Activated CD8-positive, alpha-beta memory T cell treated with anti-CD3 and anti-CD28 coated beads for 24 hours (primary cell): ENCODE data around the gene ACHE.

Source experiments
- DNase-seq: peaks from one replicate; pipeline ENCODE4 v3.0.0-alpha.2; 2020

The ACHE gene

GRCh38 chr7:100895956-100896731 is 456 bp upstream of the ACHE start:
- peak; percentile 75 for DNase-seq

- DNase-seq, result peak; percentile 89
Measured at GRCh38 chr7:100894860-100895700, 608 bp downstream of the ACHE start.

GRCh38 chr7:100893910-100894721 is 1.6 kb downstream of the ACHE start:
- DNase-seq, result no peak

- no peak for DNase-seq
Measured at GRCh38 chr7:100893318-100893895, 2.3 kb downstream of the ACHE start.

GRCh38 chr7:100892364-100893317 is 3.0 kb downstream of the ACHE start:
- no peak for DNase-seq

- DNase-seq, result no peak
Measured at GRCh38 chr7:100891568-100892247, 4.0 kb downstream of the ACHE start.

GRCh38 chr7:100890653-100891567 is 4.8 kb downstream of the ACHE start:
- DNase-seq, result no peak

GRCh38 chr7:100888988-100889750 is 6.5 kb downstream of the ACHE start, which contains the start of gene UFSP1:
Gene UFSP1 (minus strand): TSS chr7:100889715. CDS start chr7:100889271, 444 bp downstream.
- DNase-seq, result no peak

GRCh38 chr7:100888291-100888987 is 7.2 kb downstream of the ACHE start:
- DNase-seq, result peak; percentile 74

- DNase-seq, result peak; percentile 78
Measured at GRCh38 chr7:100887516-100888290, 8.0 kb downstream of the ACHE start.

GRCh38 chr7:100886936-100887515 is 8.7 kb downstream of the ACHE start:
- peak; percentile 66 for DNase-seq

- no peak for DNase-seq
Measured at GRCh38 chr7:100886142-100886935, 9.3 kb downstream of the ACHE start.

GRCh38 chr7:100885440-100886141 is 10.1 kb downstream of the ACHE start:
- DNase-seq, result no peak

- DNase-seq, result no peak
Measured at GRCh38 chr7:100884736-100885439, 10.8 kb downstream of the ACHE start.
